SK-N-SH (cell line): Measurements from ENCODE around the gene THEM4. TPM values are rescaled to one million over a fixed set of nuclear protein-coding genes. Genes with fewer than 3 reads are reported as not detected.
"Not testable (repeated sequence)": the region's sequence is repeated elsewhere in the genome, so short reads cannot be mapped to it uniquely, and the experiment has no call there.

ENCODE experiments used
- CTCF ChIA-PET: fragments of 300-600, 350-600 bp; formaldehyde crosslinking; extraction: SDS; loops from one replicate; lab custom pipeline; 2021; lab: Yijun Ruan, JAX
- POLR2A ChIA-PET: fragments of 350-600 bp; sonication (Branson Sonifier 250); formaldehyde crosslinking; extraction: SDS; loops from one replicate; lab custom pipeline; 2020; ENCODE audit warnings: antibody characterized with exemption, inconsistent platforms; lab: Yijun Ruan, JAX
- DNase-seq: peaks from one replicate; pipeline ENCODE4 v3.0.0; 2012
- H2AFZ ChIP-seq: fragments of 200-600 bp; sonication (generic); 2 replicates; pipeline ENCODE4 v1.8.1; 2016; ENCODE audit warnings: antibody characterized with exemption, mild to moderate bottlenecking, low read depth
- H3F3A ChIP-seq: fragments of 200-600 bp; sonication (generic); replicated peaks from 2 replicates; pipeline ENCODE3; 2016; ENCODE audit warnings: antibody characterized with exemption, mild to moderate bottlenecking; ENCODE audit not compliant: insufficient read depth
- H3K27ac ChIP-seq, 2 experiments: fragments of 200-500 bp in 1 of 2; fragments of 200-600 bp in 1 of 2; sonication (Bioruptor generic) in 1 of 2; sonication (generic), shearing (Covaris generic) in 1 of 2; 2 replicates each; pipeline versions ENCODE4 v1.5.1 to v1.6.1; 2014 to 2016; ENCODE audit warnings: low read depth in 2 of 2, inconsistent platforms in 1 of 2, low read length in 1 of 2, mild to moderate bottlenecking in 1 of 2, mixed read lengths in 1 of 2
- H3K27me3 ChIP-seq: fragments of 200-600 bp; sonication (generic), shearing (Covaris generic); 2 replicates; pipeline ENCODE4 v1.6.1; 2016; ENCODE audit warnings: mixed run types; ENCODE audit not compliant: insufficient read depth
- H3K36me3 ChIP-seq, 2 experiments: fragments of 200-500 bp in 1 of 2; fragments of 200-600 bp in 1 of 2; sonication (Bioruptor generic) in 1 of 2; sonication (generic) in 1 of 2; replicated peaks in 1 of 2; 2 replicates each; pipeline versions ENCODE3 to v1.5.1; 2014 to 2016; ENCODE audit warnings: low read length in 1 of 2, mild to moderate bottlenecking in 1 of 2; ENCODE audit not compliant: insufficient read depth in 2 of 2, control insufficient read depth in 1 of 2
- H3K4me1 ChIP-seq, 2 experiments: fragments of 200-500 bp in 1 of 2; fragments of 200-600 bp in 1 of 2; sonication (Bioruptor generic) in 1 of 2; sonication (generic), shearing (Covaris generic) in 1 of 2; 2 replicates each; pipeline versions ENCODE4 v1.5.1 to v1.6.1; 2014 to 2016; ENCODE audit warnings: low read depth in 1 of 2, low read length in 1 of 2, mixed run types in 1 of 2; ENCODE audit not compliant: insufficient read depth in 2 of 2, control insufficient read depth in 1 of 2
- H3K4me2 ChIP-seq: fragments of 200-600 bp; sonication (generic), shearing (Covaris generic); 2 replicates; pipeline ENCODE4 v1.6.1; 2017; ENCODE audit warnings: mixed run types
- H3K4me3 ChIP-seq, 2 experiments: fragments of 200-500 bp in 1 of 2; fragments of 200-600 bp in 1 of 2; sonication (Bioruptor generic) in 1 of 2; sonication (generic), shearing (Covaris generic) in 1 of 2; 2 replicates each; pipeline versions ENCODE4 v1.5.1 to v1.8.1; 2014 to 2016; ENCODE audit warnings: low read depth in 2 of 2, inconsistent platforms in 1 of 2, low read length in 1 of 2, mild to moderate bottlenecking in 1 of 2, mixed read lengths in 1 of 2, moderate library complexity in 1 of 2
- H3K79me2 ChIP-seq: fragments of 200-600 bp; sonication (generic); 2 replicates; pipeline ENCODE4 v1.8.1; 2017; ENCODE audit warnings: mild to moderate bottlenecking; ENCODE audit not compliant: insufficient read depth
- H3K9ac ChIP-seq: fragments of 200-600 bp; sonication (generic); 2 replicates; pipeline ENCODE4 v1.6.1; 2017; ENCODE audit warnings: mixed run types
- H3K9me2 ChIP-seq: fragments of 200-600 bp; sonication (generic); 2 replicates; pipeline ENCODE4 v1.6.1; 2017; ENCODE audit warnings: mixed run types
- H3K9me3 ChIP-seq: fragments of 200-600 bp; sonication (generic); 2 replicates; pipeline ENCODE4 v1.6.1; 2017; ENCODE audit warnings: mixed run types, mild to moderate bottlenecking, moderate library complexity
- H4K20me1 ChIP-seq: fragments of 200-600 bp; sonication (generic); 2 replicates; pipeline ENCODE4 v1.6.1; 2017; ENCODE audit warnings: mild to moderate bottlenecking, mixed run types; ENCODE audit not compliant: insufficient read depth
- ELF1 ChIP-seq: IDR thresholded peaks from 2 replicates; pipeline ENCODE4 v1.4.0; 2012
- EP300 ChIP-seq, 2 experiments: IDR thresholded peaks; 2 replicates each; pipeline versions ENCODE4 v1.4.0 to v1.6.1; 2012; ENCODE audit warnings: borderline replicate concordance in 1 of 2, low read depth in 1 of 2, low read length in 1 of 2
- EZH2phosphoT487 ChIP-seq: fragments of 200-600 bp; sonication (generic); IDR thresholded peaks from 2 replicates; pipeline ENCODE4 v1.6.1; 2017; ENCODE audit warnings: low read depth, mixed run types, mild to moderate bottlenecking, antibody characterized with exemption, moderate library complexity, borderline replicate concordance
- GABPA ChIP-seq: IDR thresholded peaks from 2 replicates; pipeline ENCODE4 v1.4.0; 2012; ENCODE audit warnings: low read depth, mild to moderate bottlenecking
- GATA2 ChIP-seq: sonication (generic); formaldehyde crosslinking; IDR thresholded peaks from 2 replicates; pipeline ENCODE4 v1.5.0; 2020; ENCODE audit warnings: mild to moderate bottlenecking, missing genetic modification reagents
- IRF3 ChIP-seq: fragments of 150-350 bp; IDR thresholded peaks from 2 replicates; pipeline ENCODE4 v1.6.1; 2016; ENCODE audit warnings: mild to moderate bottlenecking, low read depth, low read length
- JUND ChIP-seq: IDR thresholded peaks from 2 replicates; pipeline ENCODE4 v1.4.0; 2012
- MEF2A ChIP-seq: IDR thresholded peaks from 2 replicates; pipeline ENCODE4 v1.4.0; 2012; ENCODE audit warnings: low read depth, borderline replicate concordance
- NRF1 ChIP-seq: IDR thresholded peaks from 2 replicates; pipeline ENCODE4 v1.6.1; 2012; ENCODE audit warnings: low read depth, mild to moderate bottlenecking, low read length
- PBX3 ChIP-seq: IDR thresholded peaks from 2 replicates; pipeline ENCODE4; 2012
- RXRA ChIP-seq: IDR thresholded peaks from 2 replicates; pipeline ENCODE4 v1.4.0; 2012; ENCODE audit warnings: low read depth, mild to moderate bottlenecking, borderline replicate concordance
- SIN3A ChIP-seq: IDR thresholded peaks from 2 replicates; pipeline ENCODE4 v1.6.1; 2012; ENCODE audit warnings: low read depth, mild to moderate bottlenecking, low read length, moderate library complexity, borderline replicate concordance
- TAF1 ChIP-seq: IDR thresholded peaks from 2 replicates; pipeline ENCODE4 v1.6.1; 2012; ENCODE audit warnings: low read depth, mild to moderate bottlenecking, low read length, moderate library complexity, borderline replicate concordance
- TEAD4 ChIP-seq: IDR thresholded peaks from 2 replicates; pipeline ENCODE4 v1.4.0; 2012; ENCODE audit warnings: mild to moderate bottlenecking, borderline replicate concordance; ENCODE audit not compliant: insufficient read depth
- USF2 ChIP-seq: fragments of 150-350 bp; IDR thresholded peaks from 2 replicates; pipeline ENCODE4 v1.6.1; 2017; ENCODE audit warnings: antibody characterized with exemption, low read length, low read depth, borderline replicate concordance
- ZBTB33 ChIP-seq: IDR thresholded peaks from 2 replicates; pipeline ENCODE4 v1.4.0; 2012; ENCODE audit warnings: low read depth, borderline replicate concordance
- WGBS: methylation state at CpG from one replicate; pipeline ENCODE4 v1.1.6; 2017; ENCODE audit warnings: low lambda C conversion rate; 5-methylcytosine and 5-hydroxymethylcytosine counted together
- polyA plus RNA-seq, 3 experiments: library from polyadenylated mRNA; depleted of rRNA; stranded (reverse); fragments of >200 nt; gene quantifications; 2 replicates each; pipeline ENCODE4 v1.2.3, GENCODE V29; 2012
- TF ChIP-seq, protein P1 (sequence below): IDR thresholded peaks from 2 replicates; pipeline ENCODE4 v1.6.1; 2012; ENCODE audit warnings: mild to moderate bottlenecking, low read depth, low read length, moderate library complexity
- TF ChIP-seq, protein P2 (sequence below): IDR thresholded peaks from 2 replicates; pipeline ENCODE4 v1.4.0; 2012; ENCODE audit warnings: low read depth

The THEM4 gene
- polyA plus RNA-seq, 1 of the 3 experiments (the other 2 are of a cell fraction) = 10.1 TPM

DNA sequence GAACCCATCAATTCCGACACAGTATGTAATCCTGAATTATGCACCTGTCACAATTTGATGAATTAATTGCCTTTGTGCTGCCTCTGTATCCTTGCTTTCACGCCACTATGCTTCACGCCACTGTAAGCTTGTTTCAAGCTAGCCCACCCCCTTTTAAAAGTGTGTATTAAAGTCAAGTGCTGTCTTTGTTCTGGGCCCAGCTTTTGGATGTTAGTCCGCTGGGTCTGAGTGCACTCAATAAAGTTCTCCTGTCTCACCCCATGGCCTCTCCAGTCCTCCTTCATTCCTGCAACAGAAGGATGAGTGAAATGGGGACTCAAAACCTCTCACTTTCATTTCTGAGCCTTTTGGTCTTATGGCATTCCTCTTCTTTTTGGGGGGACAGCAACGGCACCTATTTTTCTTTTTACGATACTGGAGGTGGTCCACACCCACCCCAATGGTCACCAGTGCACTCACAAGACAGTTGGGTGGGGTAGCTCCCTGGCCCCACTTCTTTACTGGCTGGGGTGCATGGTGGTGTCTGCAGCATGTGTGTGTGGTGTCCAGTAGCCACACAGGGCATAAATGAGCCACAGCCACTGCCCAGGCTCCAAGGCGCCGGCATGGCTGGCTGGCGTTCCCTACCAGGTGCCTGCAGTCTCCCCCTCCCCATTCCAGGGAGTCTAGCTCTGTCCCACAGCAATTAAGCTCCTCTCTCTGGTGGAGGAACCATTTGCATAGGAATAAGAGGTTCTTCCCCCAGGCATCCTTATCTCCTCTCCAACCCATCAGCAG is 1.8 kb downstream of the THEM4 start:
- no peak for TF ChIP-seq JUND
- TF ChIP-seq ZBTB33 = no peak
- TF ChIP-seq SIN3A = no peak
- no peak for TF ChIP-seq TAF1
- TF ChIP-seq IRF3 = no peak
- TF ChIP-seq EP300 (IDR thresholded peaks at IDR 0.05; ENCODE audit: borderline replicate concordance in 1 of 2, low read depth in 1 of 2, low read length in 1 of 2) = no peak
- TF ChIP-seq, protein P1, sequence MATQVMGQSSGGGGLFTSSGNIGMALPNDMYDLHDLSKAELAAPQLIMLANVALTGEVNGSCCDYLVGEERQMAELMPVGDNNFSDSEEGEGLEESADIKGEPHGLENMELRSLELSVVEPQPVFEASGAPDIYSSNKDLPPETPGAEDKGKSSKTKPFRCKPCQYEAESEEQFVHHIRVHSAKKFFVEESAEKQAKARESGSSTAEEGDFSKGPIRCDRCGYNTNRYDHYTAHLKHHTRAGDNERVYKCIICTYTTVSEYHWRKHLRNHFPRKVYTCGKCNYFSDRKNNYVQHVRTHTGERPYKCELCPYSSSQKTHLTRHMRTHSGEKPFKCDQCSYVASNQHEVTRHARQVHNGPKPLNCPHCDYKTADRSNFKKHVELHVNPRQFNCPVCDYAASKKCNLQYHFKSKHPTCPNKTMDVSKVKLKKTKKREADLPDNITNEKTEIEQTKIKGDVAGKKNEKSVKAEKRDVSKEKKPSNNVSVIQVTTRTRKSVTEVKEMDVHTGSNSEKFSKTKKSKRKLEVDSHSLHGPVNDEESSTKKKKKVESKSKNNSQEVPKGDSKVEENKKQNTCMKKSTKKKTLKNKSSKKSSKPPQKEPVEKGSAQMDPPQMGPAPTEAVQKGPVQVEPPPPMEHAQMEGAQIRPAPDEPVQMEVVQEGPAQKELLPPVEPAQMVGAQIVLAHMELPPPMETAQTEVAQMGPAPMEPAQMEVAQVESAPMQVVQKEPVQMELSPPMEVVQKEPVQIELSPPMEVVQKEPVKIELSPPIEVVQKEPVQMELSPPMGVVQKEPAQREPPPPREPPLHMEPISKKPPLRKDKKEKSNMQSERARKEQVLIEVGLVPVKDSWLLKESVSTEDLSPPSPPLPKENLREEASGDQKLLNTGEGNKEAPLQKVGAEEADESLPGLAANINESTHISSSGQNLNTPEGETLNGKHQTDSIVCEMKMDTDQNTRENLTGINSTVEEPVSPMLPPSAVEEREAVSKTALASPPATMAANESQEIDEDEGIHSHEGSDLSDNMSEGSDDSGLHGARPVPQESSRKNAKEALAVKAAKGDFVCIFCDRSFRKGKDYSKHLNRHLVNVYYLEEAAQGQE = no peak
- TF ChIP-seq, protein P2, sequence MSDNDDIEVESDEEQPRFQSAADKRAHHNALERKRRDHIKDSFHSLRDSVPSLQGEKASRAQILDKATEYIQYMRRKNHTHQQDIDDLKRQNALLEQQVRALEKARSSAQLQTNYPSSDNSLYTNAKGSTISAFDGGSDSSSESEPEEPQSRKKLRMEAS = no peak
- TF ChIP-seq USF2 = no peak
- TF ChIP-seq EZH2phosphoT487 = no peak
- TF ChIP-seq ELF1 = no peak
- no peak for TF ChIP-seq GATA2 (CRISPR knock-in tag)
- no peak for TF ChIP-seq PBX3
- TF ChIP-seq MEF2A = no peak
- no peak for TF ChIP-seq TEAD4
- TF ChIP-seq RXRA = no peak
- no peak for TF ChIP-seq NRF1
- no peak for TF ChIP-seq GABPA
- H3K27ac ChIP-seq = no peak overlapping the region
- no peak for DNase-seq
- H4K20me1 ChIP-seq = no peaks in the 10 kb centered on the region
- no peaks in the 10 kb centered on the region for H3K27me3 ChIP-seq
- no peaks in the 10 kb centered on the region for H3K9me2 ChIP-seq
- 95% methylated on average over 9 of the region's 9 CpGs for WGBS
- no peaks in the 10 kb centered on the region; the same call in 1 of the 2 replicates for H3K9me3 ChIP-seq
- H3K4me2 ChIP-seq = no peak overlapping the region
- H3K79me2 ChIP-seq = no peaks in the 10 kb centered on the region; the same call in 1 of the 2 replicates
- H2AFZ ChIP-seq = no peak overlapping the region
- H3K36me3 ChIP-seq = no peaks in the 10 kb centered on the region
- POLR2A ChIA-PET = no interaction called here
- H3K4me1 ChIP-seq = peaks cover 0 to 7% of the 10 kb centered on the region in 2 experiments; a peak in 2 of 4 replicates
- no peaks in the 10 kb centered on the region for H3F3A ChIP-seq
- no peak overlapping the region for H3K9ac ChIP-seq
- H3K4me3 ChIP-seq = no peak overlapping the region
- CTCF ChIA-PET = interaction anchor here (1.9 kb wide), 1 partner anchor 19 kb away, joined by 6 read pairs; no protein-coding TSS in a partner anchor

DNA sequence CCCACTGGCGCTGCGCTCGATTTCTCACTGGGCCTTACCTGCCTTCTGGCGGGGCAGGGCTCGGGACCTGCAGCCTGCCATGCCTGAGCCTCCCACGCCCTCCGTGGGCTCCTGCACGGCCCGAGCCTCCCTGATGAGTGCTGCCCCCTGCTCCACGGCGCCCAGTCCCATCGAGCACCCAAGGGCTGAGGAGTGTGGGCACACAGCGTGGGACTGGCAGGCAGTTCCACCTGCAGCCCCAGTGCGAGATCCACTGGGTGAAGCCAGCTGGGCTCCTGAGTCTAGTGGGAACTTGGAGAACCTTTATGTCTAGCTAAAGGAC is 3.0 kb downstream of the THEM4 start:
- H3F3A ChIP-seq, CTCF ChIA-PET, H2AFZ ChIP-seq, H3K9ac ChIP-seq, DNase-seq, H3K27ac ChIP-seq, H3K36me3 ChIP-seq, H4K20me1 ChIP-seq, H3K4me1 ChIP-seq, H3K4me3 ChIP-seq, H3K9me2 ChIP-seq, H3K9me3 ChIP-seq, H3K4me2 ChIP-seq, H3K27me3 ChIP-seq, H3K79me2 ChIP-seq, POLR2A ChIA-PET: not testable (repeated sequence)
- WGBS = 100% methylated on average over 8 of the region's 14 CpGs
